GM21619 (cell line): ENCODE results near the gene C4orf17.

ENCODE experiments used
- ATAC-seq: cut with Tn5 transposase; IDR thresholded peaks from one replicate; pipeline ENCODE4 v1.9.1; 2021; ENCODE audit not compliant: unreplicated experiment

Gene C4orf17

GRCh38 chr4:99536271-99536670 is 25.4 kb downstream of the C4orf17 start:
- ATAC-seq: no peak

DNA sequence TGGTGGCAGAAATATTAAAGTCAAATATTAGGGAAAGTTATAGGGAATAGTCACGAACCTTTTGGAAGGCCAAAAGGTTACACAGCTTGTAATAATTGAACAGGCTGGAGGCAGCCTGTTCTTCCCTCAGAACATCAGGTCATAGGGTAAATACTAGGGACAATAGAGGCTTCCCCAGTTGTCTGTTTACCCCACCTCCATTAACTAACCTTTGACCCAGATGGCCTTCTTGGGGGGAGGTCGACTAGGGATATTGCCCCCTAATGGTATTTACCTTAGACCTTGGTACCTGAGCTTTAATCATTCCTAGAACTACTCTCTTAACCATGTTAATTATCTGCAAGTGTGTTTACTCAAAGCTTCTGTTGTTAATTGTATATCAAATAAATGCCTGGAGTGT is 26.0 kb downstream of the C4orf17 start:
- ATAC-seq: no peak

- ATAC-seq: no peak
These were observed 26.9 kb downstream of the C4orf17 start for GRCh38 chr4:99537674-99538073.

DNA sequence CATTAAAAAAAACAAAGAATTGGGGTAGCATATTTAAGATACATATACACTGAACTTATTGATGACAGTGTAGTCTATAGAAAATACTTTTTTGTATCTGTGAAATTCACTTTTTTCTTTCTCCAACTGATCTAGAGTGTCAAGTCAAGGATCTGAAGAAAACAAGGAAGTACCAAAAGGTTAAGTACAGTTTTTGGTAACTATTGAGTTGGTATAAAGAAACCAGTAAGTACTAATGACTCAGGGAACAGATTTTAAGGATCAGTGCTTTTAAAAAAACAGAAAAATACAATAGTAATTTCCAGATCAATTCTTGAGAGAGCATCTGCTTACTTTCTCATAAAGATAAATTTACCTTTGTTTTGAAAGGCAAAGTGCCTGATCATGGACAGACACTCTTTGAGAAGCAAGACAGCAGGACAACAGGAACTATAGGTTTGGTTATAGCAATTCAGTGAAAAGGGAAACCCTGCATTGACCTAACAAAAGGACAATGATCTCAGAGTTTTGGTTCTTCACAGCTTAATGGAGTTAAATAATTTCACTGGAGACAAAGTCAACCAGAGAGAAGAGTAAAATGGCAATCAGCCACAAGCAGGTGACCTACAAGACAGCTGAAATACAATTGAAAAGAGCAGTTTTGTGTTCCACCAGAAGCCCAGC is 29.6 kb downstream of the C4orf17 start:
- ATAC-seq: no peak

DNA sequence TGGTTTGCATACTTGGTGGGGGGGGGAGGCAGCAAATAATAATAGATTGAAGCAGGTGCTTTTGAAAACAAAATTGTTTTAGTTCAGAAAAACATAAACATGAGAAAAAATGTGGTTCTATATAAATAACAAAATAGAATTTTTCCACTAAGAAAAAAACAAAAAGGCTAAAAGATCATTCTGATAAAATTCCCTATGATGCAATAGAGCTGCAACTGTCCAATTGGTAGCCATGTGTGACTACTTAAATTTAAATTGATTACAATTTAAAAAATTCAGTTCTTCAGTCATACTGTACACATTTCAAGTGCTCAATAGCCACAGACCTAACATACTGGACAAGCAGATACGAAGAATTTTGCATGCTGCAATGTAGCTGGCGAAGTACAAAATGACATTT is 42.1 kb downstream of the C4orf17 start:
- ATAC-seq: no peak

DNA sequence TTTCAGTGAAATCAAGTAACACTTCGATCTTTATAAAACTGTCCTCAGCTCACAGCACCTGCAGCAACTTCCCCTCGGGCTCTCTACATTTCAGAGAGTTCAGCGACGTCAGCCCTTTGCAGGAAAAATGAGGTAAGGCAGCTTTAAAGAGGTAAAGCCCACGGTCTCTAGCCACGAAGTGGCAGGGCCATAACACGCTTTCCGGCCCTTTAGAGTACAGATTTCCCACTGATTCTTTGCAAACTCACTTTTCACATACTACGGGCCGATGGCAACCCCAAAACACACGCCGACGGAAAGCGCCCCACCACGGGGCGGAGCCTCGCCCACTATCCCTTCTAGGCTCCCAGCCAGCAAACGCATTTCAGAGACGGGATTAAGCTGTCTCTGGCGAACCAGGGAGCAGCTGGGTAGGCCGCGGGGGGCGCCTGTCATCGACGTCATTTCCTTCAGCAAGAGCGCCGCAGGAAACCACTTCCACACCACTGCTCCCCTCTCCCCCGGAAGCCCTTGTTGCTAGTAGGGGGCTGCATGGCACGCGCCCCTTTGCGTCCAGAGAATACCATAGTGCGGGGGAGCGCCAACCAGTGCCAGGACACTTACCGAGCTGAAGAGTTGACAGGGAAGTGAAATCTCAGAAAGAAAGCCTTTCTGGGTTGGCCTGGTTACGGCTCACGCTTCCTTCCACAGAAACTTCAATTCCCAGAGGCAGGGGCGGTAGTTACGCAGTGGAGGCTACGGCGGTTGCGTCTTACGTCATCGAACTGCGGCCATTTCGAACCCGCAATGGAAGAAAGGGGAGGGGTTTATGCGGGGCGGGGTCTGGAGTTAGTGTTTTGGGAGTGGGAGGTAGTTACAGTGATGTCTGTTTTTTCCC is 52.7 kb downstream of the C4orf17 start, which contains the start of gene TRMT10A:
TRMT10A (minus strand) TSS at position 730 of the 877 bp plus-strand sequence. CDS start 4,701 bp downstream, outside the sequence.
- ATAC-seq: peak; percentile 93

DNA sequence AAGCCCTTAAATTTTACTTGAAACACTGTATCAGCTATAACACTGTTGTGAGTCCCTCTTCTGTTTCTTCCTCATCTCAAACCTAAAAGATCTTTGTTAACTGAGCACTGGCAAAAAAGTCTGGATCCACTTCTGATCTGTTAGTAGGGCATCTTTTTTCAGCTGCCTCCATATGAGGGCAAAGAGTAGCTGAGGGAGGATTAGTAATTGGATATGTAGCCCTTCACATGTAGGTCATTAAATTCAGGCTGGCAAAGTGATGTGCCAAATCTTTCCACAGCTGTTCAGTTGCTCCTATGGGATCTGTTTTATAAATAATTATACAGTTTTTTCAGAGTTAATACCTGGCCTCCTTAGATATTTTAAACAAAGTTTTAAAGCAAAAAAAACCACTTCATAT is 54.1 kb downstream of the C4orf17 start:
- ATAC-seq: no peak

GRCh38 chr4:99571883-99572282 is 61.1 kb downstream of the C4orf17 start:
- ATAC-seq: no peak

- ATAC-seq: no peak
These were observed 61.9 kb downstream of the C4orf17 start for GRCh38 chr4:99572527-99573240.

GRCh38 chr4:99573735-99574368 is 63.0 kb downstream of the C4orf17 start:
- no peak for ATAC-seq

DNA sequence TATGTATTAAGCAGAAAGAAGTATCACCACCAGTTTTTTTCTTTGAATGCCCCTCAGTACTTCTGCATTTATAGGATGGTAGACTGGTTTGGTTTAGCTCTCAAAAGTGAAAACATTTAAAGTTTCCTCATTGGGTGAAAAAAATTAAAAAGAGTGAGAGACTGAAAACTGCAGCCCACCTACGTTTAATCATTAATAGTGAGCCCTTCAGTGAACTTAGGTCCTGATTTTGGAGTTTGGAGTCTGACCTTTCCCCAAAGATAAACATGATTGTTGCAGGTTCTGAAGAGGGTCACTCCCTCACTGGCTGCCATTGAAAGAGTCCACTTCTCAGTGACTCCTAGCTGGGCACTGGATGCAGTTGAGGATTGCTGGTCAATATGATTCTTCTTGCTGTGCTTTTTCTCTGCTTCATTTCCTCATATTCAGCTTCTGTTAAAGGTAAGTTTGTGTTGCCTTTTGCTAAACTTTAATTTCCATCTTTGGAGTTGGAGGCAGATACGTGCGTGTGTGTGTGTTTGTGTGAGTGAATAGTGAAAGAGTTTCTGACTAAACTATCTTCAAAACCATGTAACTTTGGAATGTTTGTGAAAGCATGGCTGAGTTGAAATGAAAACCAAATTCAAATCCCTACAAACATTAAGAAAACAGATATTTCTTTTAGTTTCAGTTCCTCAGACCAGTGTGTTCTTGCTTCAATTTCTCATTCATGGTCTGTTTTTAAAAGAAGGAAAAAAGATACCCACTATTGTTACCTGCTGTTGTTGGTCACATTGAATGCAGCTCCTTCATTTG is 63.9 kb downstream of the C4orf17 start, which contains the start of gene MTTP:
MTTP (plus strand) TSS at position 295 of the 795 bp plus-strand sequence; CDS start at position 381, 86 bp downstream.
- ATAC-seq: peak; percentile 82

DNA sequence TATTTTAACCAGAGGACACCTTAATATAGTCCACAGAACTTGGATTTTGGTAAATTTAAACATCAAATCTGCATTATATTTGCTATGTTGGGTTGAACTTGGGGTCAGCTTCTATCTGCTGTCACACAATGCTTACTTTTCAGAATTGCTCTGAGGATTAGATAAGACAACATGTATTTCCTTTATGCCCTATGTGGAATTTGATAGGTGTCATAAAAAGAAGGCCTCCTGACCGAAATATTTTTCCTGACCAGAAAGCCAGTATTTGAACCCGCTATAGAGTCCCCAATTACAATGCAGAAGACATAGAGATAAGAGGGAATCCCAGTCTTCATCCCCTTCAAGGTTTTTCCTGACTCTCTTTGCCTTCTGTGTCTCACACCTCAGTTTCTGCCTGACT is 67.9 kb downstream of the C4orf17 start:
- no peak for ATAC-seq

DNA sequence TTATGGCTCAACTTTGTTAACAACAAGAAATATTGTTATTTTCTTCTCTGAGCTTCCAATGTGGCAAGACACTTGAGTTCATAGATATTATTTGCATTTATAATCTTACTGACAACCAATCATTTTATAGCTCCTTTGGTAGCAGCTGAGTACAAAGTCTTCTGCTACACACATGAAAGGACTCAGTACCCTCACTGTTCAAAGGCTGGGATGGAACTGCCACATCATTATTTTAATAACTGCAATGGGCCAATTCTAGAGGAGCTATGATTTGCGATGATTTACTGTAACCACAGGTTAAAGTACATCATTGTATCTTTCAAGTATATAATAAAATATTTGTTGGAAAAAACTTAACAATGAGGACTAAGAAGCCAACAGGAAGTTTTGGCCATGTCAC is 74.7 kb downstream of the C4orf17 start:
- no peak for ATAC-seq

- no peak for ATAC-seq
These were observed 75.5 kb downstream of the C4orf17 start for GRCh38 chr4:99586322-99586721.

- no peak for ATAC-seq
These were observed 76.0 kb downstream of the C4orf17 start for GRCh38 chr4:99586797-99587196.

GRCh38 chr4:99587309-99587708 is 76.5 kb downstream of the C4orf17 start:
- no peak for ATAC-seq

DNA sequence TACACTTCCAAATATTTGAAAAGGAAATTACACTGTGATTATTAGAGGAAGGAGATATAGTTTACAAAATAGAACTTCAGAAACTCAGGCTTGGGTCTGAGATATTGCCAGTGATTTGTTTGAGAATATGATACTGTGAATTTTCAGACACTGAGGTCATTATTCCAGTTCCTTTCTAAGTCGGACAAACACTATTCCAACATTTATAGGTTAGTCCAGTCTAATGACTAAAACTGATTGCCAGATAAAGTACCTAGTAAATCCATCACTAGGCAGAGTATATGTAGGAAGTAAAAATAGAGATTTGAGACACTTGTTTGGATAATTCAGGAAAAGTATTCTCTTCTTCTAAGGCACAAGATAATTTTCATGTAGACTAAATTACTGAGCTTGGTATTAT is 77.0 kb downstream of the C4orf17 start:
- no peak for ATAC-seq

- ATAC-seq: no peak
These were observed 80.9 kb downstream of the C4orf17 start for GRCh38 chr4:99591757-99592156.
